ENCODE data around the gene SH3RF3. TPM values are rescaled to one million over a fixed set of nuclear protein-coding genes. Genes with fewer than 3 reads are reported as not detected.

The SH3RF3 gene
- total RNA-seq, 6 donors from 2014 or later: 4.1 to 21.0 (median 8.0) TPM

- no peak for ATAC-seq (ENCODE audit: low FRiP score in 2 of 2)
- H3K27ac ChIP-seq: no peak overlapping the region
- no peaks in the 10 kb centered on the region for H3K9me3 ChIP-seq
- H3K36me3 ChIP-seq: no peaks in the 10 kb centered on the region
- peaks cover 27 to 37% (median 34%) of the 10 kb centered on the region in 4 donors for H3K4me1 ChIP-seq
- H3K27me3 ChIP-seq: no peaks in the 10 kb centered on the region
- TF ChIP-seq CTCF (IDR thresholded peaks at IDR 0.05) (no peak), POLR2AphosphoS5 (IDR thresholded peaks at IDR 0.05) (no peak), EP300 (IDR thresholded peaks at IDR 0.05) (no peak), POLR2A (IDR thresholded peaks at IDR 0.05) (no peak)
- DNase-seq: no peak
- WGBS, 2 donors: 81 to 82% methylated on average over 2 of the region's 2 CpGs
- no peak overlapping the region for H3K4me3 ChIP-seq
Measured at GRCh38 chr2:109166811-109167210, 37.8 kb downstream of the SH3RF3 start.

DNA sequence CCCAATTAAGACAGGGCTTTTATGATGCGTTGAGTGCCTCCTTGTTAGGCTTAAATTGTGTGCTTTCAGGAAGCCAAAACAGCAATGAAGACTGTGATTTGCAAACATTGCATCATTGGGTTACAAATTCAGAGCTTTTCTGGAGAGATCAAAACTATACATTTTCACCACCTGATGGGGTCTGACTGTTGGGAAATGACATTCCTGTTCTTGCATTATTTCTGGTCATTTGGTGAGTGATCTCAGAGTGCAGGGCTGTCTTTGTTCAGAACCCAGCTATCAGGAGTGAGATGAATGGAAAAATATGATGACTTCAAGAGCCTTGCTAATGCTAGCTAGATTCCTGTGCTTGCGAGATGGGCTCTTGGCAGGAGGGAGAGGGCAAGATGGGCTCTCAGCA is 39.1 kb downstream of the SH3RF3 start:
- DNase-seq: no peak
- H3K27me3 ChIP-seq: no peaks in the 10 kb centered on the region
- H3K4me3 ChIP-seq: no peak overlapping the region
- no peaks in the 10 kb centered on the region for H3K36me3 ChIP-seq
- H3K27ac ChIP-seq: no peak overlapping the region
- ATAC-seq (ENCODE audit: low FRiP score in 2 of 2): no peak
- no peaks in the 10 kb centered on the region for H3K9me3 ChIP-seq
- TF ChIP-seq POLR2AphosphoS5 (IDR thresholded peaks at IDR 0.05) (no peak), CTCF (IDR thresholded peaks at IDR 0.05) (no peak), POLR2A (IDR thresholded peaks at IDR 0.05) (no peak), EP300 (IDR thresholded peaks at IDR 0.05) (no peak)
- WGBS, 2 donors: 83 to 86% methylated on average over 2 of the region's 2 CpGs
- H3K4me1 ChIP-seq: peaks cover 32 to 48% (median 42%) of the 10 kb centered on the region in 4 donors

DNA sequence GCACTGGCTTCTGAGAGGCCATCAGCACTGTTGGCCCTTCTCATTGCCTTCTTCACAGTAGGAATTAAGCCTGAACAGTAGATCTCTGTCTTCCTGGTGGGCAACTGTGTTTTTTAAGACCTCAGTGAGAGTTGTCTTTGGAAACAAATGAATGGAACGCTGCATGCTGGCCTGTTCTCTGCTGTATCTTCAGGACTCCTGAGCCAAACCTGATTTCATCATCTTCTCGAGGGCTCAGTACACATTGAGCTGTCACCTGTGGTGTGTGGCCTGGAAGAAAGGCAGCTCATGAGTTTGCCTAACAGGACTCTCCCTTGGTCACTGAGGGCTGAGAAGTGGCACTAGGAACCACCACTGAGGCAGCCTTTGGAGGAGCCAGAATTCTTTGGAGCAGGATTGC is 39.7 kb downstream of the SH3RF3 start:
- Histone ChIP-seq H3K27me3 (no peaks in the 10 kb centered on the region), H3K9me3 (no peaks in the 10 kb centered on the region), H3K36me3 (no peaks in the 10 kb centered on the region), H3K27ac (no peak overlapping the region), H3K4me1 (peaks cover 37 to 53% (median 47%) of the 10 kb centered on the region in 4 donors), H3K4me3 (no peak overlapping the region)
- peak in 1 of 2 donors; percentile 56 for DNase-seq
- WGBS, 2 donors: 43 to 66% methylated on average over 2 of the region's 2 CpGs
- no peak for TF ChIP-seq EP300 (IDR thresholded peaks at IDR 0.05)
- TF ChIP-seq POLR2A (IDR thresholded peaks at IDR 0.05): no peak
- no peak for TF ChIP-seq POLR2AphosphoS5 (IDR thresholded peaks at IDR 0.05)
- no peak for TF ChIP-seq CTCF (IDR thresholded peaks at IDR 0.05)
- no peak for ATAC-seq (ENCODE audit: low FRiP score in 2 of 2)

- 89 to 93% methylated on average over 2 to 6 of the region's 6 CpGs for WGBS, 2 donors
- Histone ChIP-seq H3K4me1 (peaks cover 31 to 51% (median 45%) of the 10 kb centered on the region in 4 donors), H3K36me3 (no peaks in the 10 kb centered on the region), H3K9me3 (no peaks in the 10 kb centered on the region), H3K27me3 (no peaks in the 10 kb centered on the region), H3K27ac (peak overlapping the region; percentile 75 to 83 (median 80)), H3K4me3 (no peak overlapping the region)
- no peak for ATAC-seq (ENCODE audit: low FRiP score in 2 of 2)
- no peak for TF ChIP-seq CTCF (IDR thresholded peaks at IDR 0.05)
- TF ChIP-seq POLR2A (IDR thresholded peaks at IDR 0.05): no peak
- TF ChIP-seq POLR2AphosphoS5 (IDR thresholded peaks at IDR 0.05): no peak
- TF ChIP-seq EP300 (IDR thresholded peaks at IDR 0.05): no peak
- DNase-seq: peak in 1 of 2 donors; percentile 48
Measured at GRCh38 chr2:109170645-109171044, 41.6 kb downstream of the SH3RF3 start.

Measured in upper lobe of left lung (tissue), 6 donors.